Erythroblast (primary cell): ENCODE measurements around the gene TMEM190.

Experiments
- DNase-seq, 2 experiments: peaks; one replicate each; lab custom pipeline; 2025; lab: John Stamatoyannopoulos, UW
- GATA1 ChIP-seq: IDR thresholded peaks from 2 replicates; pipeline ENCODE4 v1.6.1; 2011; ENCODE audit warnings: low read depth, mild to moderate bottlenecking, control low read depth, low read length, moderate library complexity
- POLR2A ChIP-seq: IDR thresholded peaks from 2 replicates; pipeline ENCODE4 v1.6.1; 2011; ENCODE audit warnings: mild to moderate bottlenecking, low read length

TMEM190 gene

DNA sequence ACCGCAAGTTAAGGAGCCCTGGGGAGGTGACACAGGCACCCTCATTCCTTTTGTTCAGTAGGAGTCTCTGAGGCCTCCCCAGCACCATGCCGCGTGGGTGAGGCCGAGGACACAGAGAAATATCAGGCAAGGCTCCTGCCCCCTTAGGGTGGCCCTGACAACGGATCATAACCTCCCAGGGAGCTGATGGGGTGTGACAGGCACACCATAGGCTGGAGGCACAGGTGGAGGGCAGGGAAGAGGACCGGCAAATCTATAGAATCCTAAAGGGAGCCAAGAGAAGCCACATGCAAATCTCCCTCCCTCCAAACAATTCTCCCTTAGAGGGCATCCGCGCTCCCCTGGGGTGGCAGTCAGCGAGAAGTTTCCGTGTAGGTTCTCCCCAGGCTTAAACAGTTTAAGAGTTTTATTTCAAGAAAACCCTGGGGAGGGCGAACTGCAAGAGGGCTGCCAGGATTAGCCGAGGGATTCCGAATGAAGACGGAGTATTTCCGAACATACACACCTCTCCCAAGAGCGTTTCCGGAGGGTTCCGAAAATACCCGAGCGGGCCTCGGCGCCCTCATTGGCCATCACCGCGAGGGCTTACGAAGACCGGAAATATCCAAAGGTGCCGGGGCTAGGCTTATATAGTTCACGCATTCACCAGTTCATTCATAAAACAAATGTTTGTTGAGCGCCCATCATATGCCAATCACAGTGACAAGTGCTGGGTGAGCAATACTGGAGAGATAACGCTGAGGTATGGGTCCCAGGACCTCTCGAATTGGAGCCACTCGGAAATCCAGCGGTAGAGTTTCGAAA, 8.5 kb downstream of the TMEM190 start:
- no peak for TF ChIP-seq GATA1
- TF ChIP-seq POLR2A = no peak
- peak; percentile 93 to 95 for DNase-seq

DNA sequence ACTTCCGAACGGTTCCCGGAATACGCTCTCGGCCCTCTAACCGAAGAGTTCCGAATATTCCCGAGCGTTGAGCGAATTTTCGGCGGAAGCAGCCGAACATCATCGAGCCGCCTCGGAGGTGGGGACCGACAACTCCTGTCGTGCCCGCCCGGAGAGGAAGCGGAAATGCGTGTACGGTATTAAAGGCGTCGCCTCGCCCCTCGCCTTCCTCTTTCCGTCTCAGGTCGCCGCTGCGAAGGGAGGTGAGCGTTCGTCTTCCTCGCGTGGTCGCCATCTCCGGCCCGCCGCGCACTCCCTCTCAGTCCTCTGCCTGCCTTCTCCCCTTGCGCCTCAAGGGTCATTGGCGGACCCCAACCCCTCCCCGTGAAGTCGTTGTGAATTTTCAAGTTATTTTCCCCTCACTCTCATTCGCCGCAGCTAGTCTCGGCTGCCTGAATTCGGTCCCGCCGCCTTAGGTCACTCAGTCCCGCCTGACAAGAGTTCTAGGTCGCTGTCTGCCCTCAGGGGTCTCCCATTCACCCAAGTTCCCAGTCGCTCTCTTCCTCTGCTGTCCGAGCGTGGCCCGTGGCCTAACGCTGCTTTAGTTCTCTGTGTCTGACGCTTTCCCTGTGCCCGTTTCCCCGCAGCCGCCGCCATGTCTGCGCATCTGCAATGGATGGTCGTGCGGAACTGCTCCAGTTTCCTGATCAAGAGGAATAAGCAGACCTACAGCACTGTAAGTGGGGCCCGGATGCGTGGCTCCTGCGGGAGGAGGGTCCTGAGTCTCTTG, 9.3 kb downstream of the TMEM190 start, which contains the start of gene RPL28:
RPL28 (plus strand) TSS at position 209 of the 769 bp plus-strand sequence; CDS start at position 635, 426 bp downstream.
- DNase-seq = peak; percentile 98 to 99
- TF ChIP-seq POLR2A (peak; percentile 100), GATA1 (no peak)

DNA sequence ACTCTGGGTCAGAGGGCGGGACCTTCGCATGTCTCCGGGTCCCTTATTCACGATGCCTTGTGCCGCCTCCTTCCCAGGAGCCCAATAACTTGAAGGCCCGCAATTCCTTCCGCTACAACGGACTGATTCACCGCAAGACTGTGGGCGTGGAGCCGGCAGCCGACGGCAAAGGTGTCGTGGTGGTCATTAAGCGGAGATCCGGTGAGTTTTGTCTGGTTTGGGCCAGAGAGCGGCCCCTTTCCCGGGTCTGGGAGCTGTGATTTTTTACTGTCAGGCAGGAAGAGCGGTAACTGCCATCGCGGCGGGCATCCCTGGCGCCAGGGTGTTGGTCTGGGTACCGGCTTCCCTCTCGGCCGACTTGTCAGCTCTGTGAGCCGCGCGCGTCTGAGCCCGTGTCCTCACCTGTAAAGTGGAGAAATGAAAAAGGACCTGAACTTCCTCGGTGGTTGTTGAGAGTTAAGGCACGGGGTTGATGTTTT, 9.9 kb downstream of the TMEM190 start:
- no peak for TF ChIP-seq POLR2A
- TF ChIP-seq GATA1 = no peak
- peak in 1 of 2 experiments; percentile 53 for DNase-seq

DNA sequence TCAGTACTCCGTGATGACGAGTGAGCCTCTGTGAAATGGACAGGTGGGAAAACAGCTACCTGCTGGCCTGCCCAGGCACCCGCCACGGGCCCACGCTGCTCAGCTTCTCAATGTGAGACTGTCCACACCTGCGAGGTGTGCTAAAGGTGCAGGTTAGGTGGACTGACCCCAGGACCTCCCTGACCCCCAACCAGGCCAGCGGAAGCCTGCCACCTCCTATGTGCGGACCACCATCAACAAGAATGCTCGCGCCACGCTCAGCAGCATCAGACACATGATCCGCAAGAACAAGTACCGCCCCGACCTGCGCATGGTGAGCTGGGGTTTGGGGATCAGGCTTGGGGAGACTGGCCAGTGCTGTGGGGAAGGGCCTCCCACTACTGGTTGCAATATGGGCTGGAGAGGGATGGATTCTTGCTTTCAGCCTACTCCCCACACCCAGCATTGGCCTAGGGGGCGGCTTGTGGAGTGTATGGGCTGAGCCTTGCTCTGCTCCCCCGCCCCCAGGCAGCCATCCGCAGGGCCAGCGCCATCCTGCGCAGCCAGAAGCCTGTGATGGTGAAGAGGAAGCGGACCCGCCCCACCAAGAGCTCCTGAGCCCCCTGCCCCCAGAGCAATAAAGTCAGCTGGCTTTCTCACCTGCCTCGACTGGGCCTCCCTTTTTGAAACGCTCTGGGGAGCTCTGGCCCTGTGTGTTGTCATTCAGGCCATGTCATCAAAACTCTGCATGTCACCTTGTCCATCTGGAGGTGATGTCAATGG, 11.3 kb downstream of the TMEM190 start:
- TF ChIP-seq GATA1 = no peak
- TF ChIP-seq POLR2A = no peak
- no peak for DNase-seq

DNA sequence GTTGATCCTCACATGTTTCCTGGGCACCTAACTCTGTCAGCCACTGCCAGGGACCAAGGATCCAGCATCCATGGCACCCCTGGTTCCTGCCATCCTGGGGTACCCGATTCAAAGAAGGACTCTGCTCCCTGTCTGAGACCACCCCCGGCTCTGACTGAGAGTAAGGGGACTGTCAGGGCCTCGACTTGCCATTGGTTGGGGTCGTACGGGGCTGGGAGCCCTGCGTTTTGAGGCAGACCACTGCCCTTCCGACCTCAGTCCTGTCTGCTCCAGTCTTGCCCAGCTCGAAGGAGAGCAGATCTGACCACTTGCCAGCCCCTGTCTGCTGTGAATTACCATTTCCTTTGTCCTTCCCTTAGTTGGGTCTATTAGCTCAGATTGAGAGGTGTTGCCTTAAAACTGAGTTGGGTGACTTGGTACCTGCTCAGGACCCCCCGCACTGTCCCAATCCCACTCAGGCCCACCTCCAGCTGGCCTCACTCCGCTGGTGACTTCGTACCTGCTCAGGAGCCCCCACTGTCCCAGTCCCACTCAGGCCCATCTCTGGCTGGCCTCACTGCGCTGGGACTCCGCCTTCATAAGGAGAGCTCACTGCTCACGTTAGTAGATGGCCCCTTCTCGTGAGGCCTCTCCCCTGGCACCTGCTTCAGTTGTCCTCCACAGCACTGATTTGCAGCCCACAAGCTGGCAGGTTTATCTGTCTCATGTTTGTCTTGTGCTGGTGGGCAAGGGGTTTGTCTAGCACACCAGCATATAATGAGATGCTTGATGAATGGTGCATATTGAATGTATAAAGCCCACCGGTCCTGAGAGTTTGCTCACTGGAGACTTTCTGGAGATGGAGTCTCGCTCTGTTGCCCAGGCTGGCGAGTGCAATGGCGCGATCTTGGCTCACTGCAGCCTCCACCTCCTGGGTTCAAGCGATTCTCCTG, 13.0 kb downstream of the TMEM190 start:
- TF ChIP-seq GATA1 = no peak
- TF ChIP-seq POLR2A = peak; percentile 40
- DNase-seq = no peak

DNA sequence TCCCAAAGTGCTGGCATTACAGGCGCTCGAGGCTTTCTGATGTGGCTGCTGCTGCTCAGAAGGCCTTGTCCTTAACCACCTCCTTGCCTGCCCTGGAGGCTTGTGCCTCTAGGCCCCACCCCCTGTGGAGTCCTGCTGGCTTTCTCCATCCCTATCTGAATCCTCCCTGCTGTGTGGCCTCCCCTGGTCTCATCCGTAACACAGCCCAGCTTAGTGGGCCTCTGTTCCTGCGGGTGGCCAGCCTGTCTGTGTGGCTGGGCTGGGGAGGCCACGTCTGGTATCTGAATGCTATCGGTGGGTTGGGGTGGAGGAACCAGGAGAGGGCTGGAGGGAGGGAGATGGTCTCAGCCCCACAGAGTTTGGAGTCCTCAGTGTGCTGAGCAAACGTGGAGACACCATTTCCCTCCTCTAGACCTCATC, 13.8 kb downstream of the TMEM190 start:
- TF ChIP-seq POLR2A = peak; percentile 6
- no peak for TF ChIP-seq GATA1
- DNase-seq = no peak

DNA sequence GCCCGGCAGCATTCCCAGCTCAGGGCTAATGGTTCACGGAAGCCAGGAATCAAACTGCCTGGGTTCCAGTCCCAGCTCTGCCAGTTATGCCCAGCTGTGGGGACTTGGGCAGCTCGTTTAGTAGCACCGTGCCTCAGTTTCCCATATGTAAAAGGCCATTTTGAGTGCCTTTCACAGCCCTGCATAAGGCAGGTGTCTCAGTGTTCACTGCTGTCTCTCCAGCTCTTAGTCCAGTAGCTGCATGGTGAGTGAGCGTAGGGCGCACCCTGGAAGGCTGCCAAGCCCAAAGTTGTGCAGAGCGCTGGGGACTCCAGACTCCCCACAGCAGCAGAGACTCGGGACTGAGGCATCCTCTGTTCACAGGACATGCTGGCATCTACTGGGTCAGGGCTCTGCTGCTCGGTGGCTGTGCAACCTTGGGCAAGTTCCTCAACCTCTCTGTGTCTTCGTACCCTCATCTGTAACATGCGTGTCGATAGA, 14.6 kb downstream of the TMEM190 start:
- TF ChIP-seq GATA1 = no peak
- peak; percentile 16 for TF ChIP-seq POLR2A
- DNase-seq = peak; percentile 39 to 48

DNA sequence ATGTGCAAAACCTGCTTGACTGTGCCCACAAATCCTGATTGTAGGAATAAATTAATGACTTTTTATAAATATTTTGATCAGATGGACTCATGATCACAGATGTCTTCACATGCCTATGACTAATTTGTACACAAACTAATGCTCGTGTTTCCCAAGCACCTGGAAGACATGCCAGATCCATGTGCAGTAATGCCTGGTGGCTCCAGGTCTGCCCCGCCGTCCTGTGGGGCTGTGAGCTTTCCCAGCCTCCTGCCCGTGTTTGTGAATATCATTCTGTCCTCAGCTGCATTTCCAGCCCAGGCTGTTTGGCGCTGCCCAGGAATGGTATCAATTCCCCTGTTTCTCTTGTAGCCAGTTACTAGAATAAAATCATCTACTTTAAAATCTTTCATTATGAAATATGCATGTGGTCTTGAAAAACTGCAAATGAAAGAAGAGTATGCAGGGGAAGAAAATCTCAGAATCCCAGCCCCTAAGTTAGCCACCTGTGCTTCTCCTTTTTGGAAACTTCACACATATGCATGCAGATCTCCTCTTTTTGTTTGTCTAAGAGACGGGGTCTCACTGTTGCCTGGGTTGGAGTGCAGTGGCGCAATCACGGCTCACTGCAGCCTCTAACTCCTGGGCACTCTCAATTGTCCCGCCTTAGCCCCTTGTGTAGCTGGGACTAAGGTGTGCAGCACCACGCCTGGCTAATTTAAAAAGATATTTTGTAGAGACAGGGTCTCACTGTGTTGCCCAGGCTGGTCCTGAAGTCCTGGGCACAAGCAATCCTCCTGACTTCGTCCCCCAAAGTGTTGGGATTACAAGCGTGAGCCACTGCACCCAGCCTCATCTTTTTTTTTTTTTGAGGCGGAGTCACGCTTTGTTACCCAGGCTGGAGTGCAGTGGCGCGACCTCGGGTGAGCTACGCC, 15.3 kb downstream of the TMEM190 start:
- DNase-seq = no peak
- TF ChIP-seq POLR2A = no peak
- TF ChIP-seq GATA1 = no peak

DNA sequence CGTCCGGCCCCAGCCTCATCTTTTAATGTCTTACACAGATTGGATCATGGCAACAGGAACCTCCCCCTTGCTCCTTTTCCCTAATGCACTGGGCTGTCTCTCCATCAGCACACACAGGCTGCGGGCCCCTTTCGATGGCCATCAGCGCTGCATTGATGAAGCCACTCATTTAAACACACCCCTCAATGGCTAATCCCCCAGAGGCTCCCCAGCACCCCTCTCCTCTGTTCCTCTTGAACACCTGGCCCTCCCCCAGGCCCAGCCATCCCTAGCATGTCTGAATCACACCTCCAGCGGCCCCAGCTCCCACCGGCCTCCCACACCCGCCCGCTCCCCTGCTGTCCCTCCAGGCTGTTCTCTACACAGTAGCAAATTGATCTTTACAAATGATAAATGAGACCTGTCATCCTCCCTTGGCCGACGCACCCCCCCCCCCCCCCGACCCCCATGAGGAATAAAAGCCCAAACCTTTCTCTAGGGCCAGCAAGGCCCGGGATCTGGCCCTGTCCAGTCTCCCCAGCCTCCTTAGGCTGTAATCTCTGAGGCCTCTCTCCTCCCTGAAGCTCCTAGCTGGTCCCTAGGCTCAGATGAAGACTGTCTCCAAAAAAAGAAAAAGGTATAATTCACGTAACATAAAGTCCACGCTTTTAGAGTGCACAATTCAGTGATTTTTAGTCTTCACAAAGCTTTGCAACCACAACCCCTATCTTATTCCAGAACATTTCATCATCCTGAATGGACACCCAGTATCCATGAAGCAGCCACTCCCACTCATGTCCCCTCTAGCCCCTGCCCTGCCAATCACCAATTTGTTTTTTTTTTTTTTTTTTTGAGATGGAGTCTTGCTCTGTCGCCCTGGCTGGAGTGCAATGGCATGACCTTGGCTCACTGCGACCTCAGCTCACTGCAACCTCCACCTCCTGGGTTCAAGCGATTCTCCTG, 16.5 kb downstream of the TMEM190 start:
- no peak for DNase-seq
- TF ChIP-seq POLR2A = no peak
- TF ChIP-seq GATA1 = no peak

DNA sequence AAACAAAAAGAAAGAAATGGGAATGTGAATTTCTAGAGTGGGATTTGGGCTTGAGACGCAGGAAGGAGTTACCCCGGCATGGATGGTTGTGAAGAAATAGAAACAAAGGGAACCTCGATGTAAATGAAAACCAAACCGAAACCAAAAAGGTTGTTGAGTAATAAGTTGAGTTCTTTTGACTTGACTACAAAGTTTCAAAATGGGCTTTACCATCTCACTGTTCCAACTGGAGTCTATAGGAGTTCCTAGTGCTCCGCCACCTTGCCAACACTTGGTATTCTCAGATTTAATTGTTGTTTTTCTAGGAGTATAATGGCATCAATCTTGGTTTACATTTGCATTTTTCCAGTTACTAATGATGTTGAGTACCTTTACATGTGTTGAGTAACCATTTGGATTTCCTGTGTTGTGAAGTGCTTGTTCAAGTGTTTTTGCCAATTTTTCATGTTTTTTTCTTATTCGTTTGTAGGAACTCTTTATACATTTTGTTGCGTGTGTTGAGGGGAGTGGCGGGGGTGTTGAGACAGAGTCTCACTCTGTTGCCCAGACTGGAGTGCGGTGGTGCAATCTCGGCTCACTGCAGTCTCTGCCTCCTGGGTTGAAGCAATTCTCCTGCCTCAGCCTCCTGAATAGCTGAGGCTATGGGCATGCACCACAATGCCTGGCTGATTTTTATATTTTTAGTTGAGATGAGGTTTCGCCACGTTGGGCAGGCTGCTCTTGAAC, 21.7 kb downstream of the TMEM190 start:
- TF ChIP-seq GATA1 (no peak), POLR2A (no peak)
- no peak for DNase-seq
